GM19238 (cell line): Measurements from ENCODE around the gene SP1.
"Not testable (repeated sequence)": the region's sequence is repeated elsewhere in the genome, so short reads cannot be mapped to it uniquely, and the experiment has no call there.

Experiments
- DNase-seq: peaks from one replicate; pipeline ENCODE4 v3.0.0; 2011; ENCODE audit warnings: low spot score; ENCODE audit not compliant: insufficient read length

SP1 gene

DNA sequence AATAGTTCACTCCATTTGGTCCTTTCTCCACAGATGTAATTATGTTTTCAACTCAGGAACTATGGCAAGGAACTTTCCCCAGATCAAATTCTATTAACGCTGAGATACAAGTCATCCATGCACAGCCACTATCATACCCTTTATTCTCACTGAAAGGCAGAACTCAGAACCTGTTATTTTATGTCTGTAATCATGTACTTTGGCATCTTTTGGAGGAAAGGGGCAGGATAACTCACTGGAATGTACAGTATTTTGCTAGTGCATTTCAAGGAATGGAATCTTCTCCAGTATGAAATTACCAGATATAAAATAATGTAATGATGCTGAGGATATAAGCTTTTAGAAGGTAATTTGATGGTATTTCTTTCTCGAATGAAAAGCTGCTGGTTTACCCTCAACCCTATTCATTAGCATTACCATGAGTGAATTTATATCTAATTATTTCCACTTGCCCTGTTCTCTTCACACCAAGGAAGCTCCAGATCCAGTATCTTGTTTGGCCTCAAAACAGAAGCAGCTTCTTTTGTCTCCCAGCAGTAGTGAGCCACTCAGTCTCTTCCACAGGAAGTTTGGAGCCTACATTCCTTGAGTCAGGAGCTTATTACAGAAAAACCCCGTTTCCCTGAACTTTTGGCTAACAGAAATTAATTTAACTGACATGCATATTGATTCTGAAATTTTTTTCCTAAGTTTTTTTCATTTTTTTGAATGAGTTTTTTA, 33.7 kb downstream of the SP1 start:
- DNase-seq, result no peak

DNA sequence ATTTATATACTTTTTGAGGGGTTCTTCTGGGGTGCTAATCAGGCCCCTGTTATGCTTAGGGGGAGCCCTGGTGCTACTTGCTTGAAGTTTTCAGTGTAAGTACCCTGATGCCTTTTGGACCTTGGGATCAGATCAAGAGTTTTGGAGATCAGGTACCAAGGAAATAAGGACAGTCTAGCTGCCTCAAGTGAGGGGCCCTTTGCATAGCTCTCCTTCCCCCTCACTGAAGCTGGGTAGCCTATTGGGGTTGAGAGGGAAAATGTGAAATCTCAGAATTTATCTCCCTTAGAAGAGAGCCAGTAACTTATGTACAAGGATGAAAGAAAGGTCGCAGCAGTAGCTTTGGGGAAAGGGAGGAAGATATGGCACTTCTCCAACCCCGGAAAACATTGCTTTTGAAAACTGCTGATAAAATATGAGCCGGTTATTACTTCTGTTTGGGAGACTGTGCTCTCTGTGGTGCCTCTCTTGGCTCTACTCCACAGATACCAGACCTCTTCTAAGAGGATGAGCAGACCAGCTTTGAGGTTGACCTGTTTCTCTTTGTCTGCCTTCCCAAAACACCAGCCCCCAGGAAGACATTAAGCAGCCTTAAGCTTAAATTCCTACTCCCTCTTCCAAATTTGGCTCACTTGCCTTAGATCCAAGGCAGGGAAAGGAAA, 34.9 kb downstream of the SP1 start:
- DNase-seq, result no peak

DNA sequence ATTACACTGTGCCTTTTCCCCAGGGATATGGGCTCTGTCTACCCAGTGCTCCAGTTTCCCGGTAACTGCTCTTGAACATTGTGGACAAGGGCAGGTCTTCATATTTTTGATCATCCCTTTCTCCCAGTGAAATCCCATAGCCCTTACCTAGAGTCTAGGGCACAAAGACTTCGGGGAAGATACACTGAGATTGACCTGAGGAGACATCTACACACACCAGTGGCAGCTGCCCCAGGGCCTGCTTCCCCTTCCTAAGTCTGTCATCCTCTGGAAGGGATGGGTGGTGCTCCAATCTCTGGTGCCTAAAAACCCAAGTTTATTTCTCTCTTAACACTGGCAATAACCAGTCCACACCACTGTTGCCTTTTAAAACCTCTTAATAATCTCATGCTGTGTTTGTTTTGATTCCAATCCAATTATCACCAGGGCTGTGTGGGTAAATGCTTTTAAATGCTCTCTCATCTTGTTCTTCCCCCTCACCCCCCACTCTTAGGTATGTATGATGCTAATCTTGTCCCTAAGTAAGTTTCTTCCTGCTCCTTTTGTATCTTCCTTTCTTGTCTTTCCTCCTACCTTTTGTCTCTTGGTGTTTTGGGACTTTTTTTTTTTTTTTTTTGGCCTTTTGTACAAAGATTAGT, 35.9 kb downstream of the SP1 start:
- DNase-seq, result not testable (repeated sequence)

DNA sequence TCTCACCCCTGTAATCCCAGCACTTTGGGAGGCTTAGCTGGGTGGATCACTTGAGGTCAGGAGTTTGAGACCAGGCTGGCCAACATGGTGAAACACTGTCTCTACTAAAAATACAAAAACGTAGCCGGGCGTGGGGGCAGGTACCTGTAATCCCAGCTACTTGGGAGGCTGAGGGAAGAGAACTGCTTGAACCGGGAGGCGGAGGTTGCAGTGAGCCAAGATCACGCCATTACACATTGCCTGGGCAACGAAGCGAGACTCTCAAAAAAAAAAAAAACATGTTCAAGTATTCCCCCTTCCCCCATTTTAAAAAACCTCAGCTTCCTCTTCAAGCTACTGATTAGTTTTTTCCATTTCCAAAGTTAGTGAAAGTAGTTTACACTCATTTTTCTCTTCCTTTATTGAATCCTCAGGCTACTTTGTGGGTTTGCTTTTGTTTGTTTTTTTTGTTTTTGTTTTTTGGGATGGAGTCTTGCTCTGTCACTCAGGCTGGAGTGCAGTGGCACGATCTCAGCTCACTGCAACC, 37.4 kb downstream of the SP1 start:
- DNase-seq, result not testable (repeated sequence)

DNA sequence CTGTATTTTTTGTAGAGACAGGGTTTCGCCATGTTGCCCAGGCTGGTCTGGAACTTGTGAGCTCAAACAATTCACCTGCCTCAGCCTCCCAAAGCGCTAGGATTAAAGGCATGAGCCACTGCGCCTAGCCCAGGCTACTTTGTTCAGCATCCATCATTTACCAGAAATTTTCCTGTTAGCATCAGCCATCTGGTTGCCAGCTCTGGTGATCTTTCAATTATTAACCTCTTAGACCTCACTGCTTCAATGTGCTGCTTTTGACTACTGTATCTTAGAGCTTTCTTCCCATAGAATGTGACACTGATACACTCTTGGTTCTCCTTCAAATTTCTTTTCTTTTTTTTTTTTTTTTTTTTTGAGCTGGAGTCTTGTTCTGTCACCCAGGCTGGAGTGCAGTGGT, 38.2 kb downstream of the SP1 start:
- DNase-seq, result no peak

DNA sequence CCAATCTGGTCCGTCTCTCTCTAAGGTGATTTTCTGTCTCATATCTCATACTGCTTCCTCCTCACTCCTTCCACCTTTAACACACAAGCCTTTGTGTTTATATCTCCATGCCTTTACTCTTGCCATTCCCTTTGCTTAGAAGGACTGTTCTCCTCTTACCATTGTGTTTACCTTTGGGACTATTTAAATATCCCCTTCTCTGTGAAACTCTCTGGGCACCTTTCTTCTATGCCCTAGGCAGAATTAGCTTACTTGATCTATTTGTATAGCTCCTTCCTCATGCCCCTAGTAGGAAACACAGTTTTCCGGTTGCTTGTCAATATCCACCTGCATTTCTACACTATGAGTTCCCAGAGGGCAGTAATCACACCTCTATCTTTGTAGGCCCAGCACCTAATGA, 39.8 kb downstream of the SP1 start:
- no peak for DNase-seq

DNA sequence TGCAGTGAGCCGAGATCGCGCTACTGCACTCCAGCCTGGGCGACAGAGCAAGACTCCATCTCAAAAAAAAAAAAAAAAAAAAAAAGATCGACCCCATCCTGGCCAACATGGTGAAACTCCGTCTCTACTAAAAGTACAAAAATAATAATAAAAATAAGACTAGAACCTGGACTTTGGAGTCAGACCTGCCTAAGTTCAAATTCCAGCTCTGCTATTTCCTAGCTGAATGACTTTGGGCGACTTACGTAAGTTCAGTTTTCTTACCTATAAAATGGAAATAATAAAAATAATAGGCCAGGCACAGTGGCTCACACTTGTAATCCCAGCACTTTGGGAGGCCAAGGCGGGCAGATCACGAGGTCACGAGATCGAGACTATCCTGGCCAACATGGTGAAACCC, 42.3 kb downstream of the SP1 start:
- not testable (repeated sequence) for DNase-seq

DNA sequence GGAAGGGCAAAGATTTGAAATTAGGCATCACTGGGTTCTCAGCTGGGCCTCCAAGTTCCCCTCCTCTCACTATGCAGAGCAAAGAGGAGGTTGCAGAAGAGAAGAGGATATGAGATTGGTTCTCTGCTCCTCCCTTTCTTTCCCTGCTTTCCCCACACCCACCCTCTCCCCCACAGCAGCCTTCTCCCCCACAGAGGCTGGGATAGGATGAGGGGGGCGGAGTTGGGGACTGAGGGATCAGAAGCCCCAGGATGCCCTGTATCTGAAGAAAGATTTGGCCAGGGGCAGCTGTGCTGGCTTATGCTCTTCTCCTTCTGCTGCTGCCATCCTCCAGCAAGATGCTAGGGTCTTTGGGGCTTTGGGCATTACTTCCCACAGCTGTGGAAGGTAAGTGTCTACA, 43.6 kb downstream of the SP1 start, which contains the start of gene AMHR2:
Gene AMHR2, plus strand, starts transcription at position 259 of the 400 bp plus-strand sequence. Its CDS starts 80 bp downstream, at position 339.
- DNase-seq, result no peak

DNA sequence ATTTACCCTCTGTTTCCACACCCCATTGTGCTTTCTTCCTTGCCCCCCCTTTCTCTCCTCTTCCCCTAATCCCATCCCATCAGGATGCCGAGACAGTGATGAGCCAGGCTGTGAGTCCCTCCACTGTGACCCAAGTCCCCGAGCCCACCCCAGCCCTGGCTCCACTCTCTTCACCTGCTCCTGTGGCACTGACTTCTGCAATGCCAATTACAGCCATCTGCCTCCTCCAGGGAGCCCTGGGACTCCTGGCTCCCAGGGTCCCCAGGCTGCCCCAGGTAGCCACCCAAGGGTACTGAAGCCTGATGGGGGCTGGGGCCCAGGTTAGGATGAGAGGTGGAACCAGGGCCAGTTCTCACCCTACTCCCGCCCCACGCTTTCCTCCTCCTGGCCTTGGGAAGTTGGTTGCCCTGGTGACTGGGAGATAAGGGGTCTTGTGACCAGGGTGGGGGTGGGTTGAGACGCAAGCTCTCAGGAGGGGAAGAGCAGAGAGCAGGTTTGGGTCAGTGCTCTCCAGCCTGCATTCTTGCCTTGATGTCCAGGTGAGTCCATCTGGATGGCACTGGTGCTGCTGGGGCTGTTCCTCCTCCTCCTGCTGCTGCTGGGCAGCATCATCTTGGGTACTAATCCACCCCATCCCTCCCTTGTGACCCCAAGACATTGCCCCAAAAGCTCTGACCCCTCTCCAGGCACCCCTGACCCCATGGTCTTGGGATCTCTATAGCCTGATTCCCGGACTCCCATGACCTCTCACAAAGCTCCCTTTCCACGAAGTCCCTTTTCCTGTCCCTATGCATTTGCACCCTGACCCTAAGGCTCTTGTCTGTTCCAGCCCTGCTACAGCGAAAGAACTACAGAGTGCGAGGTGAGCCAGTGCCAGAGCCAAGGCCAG, 44.9 kb downstream of the SP1 start:
- DNase-seq, result no peak

DNA sequence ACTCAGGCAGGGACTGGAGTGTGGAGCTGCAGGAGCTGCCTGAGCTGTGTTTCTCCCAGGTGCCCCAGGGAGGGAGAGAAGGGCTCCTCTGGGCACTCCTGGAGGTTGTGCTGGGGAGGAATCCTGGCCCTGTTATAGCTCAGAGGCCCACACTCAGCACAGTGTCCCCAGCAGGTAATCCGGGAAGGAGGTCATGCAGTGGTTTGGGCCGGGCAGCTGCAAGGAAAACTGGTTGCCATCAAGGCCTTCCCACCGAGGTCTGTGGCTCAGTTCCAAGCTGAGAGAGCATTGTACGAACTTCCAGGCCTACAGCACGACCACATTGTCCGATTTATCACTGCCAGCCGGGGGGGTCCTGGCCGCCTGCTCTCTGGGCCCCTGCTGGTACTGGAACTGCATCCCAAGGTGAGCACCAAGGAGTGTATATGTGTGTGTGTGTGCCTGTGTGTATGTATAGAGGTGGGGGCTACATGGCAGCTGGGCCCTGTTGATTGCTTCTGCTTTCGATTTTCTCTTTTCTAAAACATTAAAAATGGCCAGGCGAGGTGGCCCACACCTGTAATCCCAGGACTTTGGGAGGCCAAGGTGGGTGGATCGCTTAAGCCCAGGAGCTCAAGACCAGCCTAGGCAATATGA, 45.7 kb downstream of the SP1 start:
- no peak for DNase-seq

DNA sequence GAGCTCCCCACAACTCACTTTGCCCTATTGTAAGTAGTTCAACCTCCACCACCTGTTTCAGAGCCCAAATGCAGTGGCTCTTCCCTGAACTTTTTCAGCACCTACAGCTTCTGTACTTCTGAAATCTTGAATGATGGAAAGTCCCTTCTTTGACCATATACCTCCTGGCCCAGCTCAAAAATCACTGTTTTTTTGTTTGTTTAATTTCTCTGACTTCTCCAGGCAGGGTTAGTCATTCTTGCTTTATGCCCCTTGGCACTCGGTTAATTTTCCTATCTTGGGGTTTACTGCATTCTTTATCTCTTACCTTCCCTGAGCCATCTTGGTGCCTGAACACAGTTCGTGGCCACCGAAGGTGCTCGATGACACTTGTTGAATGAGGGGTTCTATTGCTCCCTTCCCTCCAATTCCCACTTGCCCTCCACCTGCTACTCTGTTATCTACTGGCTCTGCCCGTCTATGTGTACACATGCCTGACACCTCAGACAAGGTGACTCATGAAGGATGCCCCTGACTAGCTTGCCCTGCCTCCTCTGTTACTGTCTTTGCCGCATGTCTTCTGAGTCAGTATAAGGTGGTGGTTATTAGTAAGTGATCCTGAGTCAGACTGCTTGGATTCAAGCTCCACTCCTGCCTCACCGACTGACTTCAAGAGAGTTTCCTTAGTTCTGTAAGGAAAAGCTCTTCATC, 48.1 kb downstream of the SP1 start:
- no peak for DNase-seq

DNA sequence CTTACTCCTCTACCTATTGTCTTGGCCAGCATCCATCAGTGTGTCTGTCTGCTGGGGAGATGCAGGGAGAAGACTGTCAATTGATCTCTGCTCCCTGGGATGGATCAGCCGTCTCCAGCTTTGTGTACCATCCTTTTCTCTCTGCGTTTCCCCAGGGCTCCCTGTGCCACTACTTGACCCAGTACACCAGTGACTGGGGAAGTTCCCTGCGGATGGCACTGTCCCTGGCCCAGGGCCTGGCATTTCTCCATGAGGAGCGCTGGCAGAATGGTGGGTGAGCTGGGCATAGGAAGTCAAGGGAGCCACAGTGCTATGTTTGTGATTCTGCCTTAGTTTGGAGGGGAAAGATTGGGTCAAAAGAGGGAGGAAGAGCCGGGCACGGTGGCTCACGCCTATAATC, 48.8 kb downstream of the SP1 start:
- no peak for DNase-seq

DNA sequence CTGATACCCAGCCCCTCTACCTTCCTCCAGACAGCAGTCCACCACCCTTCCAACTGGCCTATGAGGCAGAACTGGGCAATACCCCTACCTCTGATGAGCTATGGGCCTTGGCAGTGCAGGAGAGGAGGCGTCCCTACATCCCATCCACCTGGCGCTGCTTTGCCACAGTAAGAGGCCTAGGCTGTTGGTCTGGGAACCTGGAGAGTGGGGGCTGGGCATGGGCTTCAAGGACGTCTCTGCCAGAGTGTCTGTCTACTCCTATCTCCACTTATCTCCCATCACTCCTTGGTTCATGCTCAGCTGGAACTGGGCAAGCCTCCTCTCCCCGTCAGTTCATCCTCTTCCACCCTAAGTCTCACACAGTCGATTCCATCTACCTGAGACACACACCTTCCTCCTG, 50.1 kb downstream of the SP1 start:
- DNase-seq, result no peak

DNA sequence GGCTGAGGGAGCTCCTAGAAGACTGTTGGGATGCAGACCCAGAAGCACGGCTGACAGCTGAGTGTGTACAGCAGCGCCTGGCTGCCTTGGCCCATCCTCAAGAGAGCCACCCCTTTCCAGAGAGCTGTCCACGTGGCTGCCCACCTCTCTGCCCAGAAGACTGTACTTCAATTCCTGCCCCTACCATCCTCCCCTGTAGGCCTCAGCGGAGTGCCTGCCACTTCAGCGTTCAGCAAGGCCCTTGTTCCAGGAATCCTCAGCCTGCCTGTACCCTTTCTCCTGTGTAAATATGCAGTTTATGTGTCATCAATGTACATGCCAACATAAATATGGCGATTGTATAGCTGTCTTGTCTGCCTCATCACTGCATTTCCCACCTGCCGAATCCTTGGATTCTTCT, 51.2 kb downstream of the SP1 start:
- DNase-seq, result no peak

DNA sequence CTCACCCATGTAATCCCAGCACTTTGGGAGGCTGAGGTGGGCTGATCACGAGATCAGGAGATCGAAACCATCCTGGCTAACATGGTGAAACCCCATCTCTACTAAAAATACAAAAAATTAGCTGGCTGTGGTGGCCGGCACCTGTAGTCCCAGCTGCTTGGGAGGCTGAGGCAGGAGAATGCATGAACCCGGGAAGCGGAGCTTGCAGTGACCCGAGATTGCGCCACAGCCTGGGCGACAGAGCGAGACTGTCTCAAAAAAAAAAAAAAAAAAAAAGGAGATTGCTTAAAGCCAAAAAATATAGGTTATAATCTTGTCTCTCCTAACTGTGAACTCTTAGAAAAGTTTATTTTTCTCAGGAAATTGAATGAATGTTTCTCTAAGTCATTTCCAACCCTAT, 55.4 kb downstream of the SP1 start:
- not testable (repeated sequence) for DNase-seq

DNA sequence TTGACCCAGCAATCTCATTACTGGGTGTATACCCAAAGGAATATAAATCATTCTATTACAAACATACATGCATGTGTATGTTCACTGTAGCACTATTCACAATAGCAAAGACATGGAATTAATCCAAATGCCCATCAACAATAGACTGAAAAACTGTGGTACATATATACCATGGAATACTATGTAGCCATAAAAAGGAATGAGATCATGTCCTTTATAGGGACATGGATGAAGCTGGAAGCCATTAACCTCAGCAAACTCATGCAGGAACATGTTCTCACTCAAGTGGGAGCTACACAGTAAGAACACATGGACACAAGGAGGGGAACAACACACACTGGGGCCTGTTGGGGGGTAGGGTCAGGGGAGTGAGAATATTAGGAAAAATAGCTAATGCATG, 59.6 kb downstream of the SP1 start:
- DNase-seq, result not testable (repeated sequence)

DNA sequence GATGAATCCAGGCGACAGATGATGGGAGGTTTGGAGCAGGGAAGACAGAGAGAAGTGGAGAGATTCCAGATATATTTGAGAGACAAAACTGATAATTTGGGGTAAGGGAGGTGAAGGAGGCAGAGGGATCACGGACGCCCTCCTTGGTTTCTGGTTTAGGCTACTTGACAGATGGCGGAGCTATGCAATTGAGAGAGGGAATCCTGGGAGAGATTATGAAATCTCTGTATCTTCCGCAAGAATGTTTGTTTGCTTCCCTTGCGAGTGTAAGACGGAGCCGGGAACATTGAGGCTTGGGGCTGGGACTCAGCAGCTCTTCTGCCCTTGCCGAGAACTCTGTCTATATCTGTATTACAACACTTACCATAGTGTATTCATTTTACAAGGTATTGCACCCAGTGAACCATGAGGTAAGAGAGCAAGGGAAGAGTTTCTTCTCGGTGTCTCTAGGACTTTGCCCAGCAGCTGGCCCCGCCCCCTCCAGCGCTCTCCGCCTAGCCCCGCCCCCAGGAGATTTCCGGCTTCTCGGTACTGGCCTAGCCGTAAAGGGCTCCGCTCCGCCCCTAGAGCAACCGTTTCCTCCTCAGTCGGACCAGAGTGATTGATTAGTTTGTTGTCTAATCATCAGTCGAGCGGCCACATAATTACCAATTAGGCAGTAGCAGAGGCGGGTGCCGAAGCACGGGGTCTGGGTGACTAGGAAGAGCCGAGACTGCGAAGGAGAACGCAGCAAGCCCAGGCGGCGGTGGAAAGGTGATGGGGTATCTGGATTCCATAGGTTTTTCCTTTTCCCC, 61.3 kb downstream of the SP1 start, which contains the start of gene PRR13:
Gene PRR13, plus strand, starts transcription at position 695 of the 794 bp plus-strand sequence. CDS start 981 bp downstream, outside the sequence.
- DNase-seq, result peak; percentile 91

DNA sequence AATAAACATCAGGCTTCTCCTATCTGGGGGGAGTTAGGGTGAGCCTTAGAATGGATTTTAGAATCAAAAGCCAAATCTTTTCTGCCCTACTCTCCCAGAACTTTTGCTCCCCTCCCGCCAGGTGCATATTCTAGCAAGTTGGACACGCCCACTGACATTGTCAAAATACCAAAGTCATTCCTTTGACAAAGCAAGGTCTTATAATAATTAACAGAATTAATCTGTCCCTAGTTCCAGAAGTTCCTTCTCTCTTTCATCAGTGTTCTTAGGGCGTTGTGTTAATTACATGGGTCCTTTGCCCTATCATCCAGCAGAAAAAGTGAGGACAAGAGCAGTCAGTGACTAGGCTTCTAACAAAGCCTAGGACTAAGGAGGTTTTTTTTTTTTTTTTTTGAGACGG, 64.0 kb downstream of the SP1 start:
- DNase-seq, result no peak

DNA sequence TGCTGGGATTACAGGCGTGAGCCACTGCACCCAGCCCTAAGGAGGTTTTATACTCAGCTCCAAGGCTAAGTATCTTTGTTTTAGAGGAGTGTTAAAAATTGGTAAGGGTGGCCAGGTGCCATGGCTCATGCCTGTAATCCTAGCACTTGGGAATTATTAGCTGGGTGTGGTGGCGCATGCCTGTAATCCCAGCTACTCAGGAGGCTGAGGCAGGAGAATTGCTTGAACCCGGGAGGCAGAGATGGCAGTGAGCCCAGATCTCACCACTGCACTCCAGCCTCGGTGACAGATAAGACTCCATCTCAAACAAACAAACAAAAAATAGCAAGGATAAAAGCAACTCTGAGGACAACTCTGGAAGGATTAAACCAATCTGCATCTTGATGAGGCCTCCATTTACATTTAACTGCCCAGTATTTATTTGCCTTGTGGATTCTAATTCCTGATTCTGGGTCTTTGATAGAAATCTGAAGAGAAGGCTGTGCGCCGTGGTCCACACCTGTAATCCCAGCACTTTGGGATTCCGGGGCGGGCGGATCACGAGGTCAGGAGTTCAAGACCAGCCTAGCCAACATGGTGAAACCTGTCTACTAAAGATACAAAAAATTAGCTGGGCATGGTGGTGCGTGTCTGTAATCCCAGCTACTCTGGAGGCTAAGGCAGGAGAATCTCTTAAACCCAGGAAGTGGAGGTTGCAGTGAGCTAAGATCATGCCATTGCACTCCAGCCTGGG, 64.8 kb downstream of the SP1 start:
- not testable (repeated sequence) for DNase-seq
